Neural cell (in vitro differentiated cells): ENCODE results near the gene ANKRD42. TPM values are rescaled to one million over a fixed set of nuclear protein-coding genes. Genes with fewer than 3 reads are reported as not detected.

Experiments
- H2AFZ ChIP-seq: fragments of 200-600, 300-800 bp; sonication (generic), shearing (Covaris generic); 2 replicates; pipeline ENCODE4 v1.6.0; 2014; ENCODE audit warnings: low read depth, mild to moderate bottlenecking, antibody characterized with exemption, low read length, moderate library complexity
- H3F3A ChIP-seq: fragments of 200-600 bp; shearing (Covaris generic); 2 replicates; pipeline ENCODE4 v1.6.1; 2016; ENCODE audit warnings: mild to moderate bottlenecking, moderate library complexity, mixed read lengths, antibody characterized with exemption, low read length; ENCODE audit not compliant: insufficient read depth, poor library complexity, severe bottlenecking
- H3K27ac ChIP-seq: fragments of 200-600, 300-800 bp; sonication (generic), shearing (Covaris generic); 2 replicates; pipeline ENCODE4 v1.5.1; 2014; ENCODE audit warnings: mild to moderate bottlenecking, low read length, moderate library complexity
- H3K27me3 ChIP-seq: fragments of 300-800, 200-600 bp; sonication (generic), shearing (Covaris generic); 2 replicates; pipeline ENCODE4 v1.6.0; 2014; ENCODE audit warnings: mild to moderate bottlenecking, low read depth, low read length, moderate library complexity; ENCODE audit not compliant: insufficient read depth
- H3K36me3 ChIP-seq: fragments of 300-800, 200-600 bp; sonication (generic), shearing (Covaris generic); 2 replicates; pipeline ENCODE4 v1.5.1; 2014; ENCODE audit warnings: mild to moderate bottlenecking, antibody characterized with exemption, low read length, moderate library complexity; ENCODE audit not compliant: insufficient read depth
- H3K4me2 ChIP-seq: fragments of 300-800, 200-600 bp; sonication (generic), shearing (Covaris generic); 2 replicates; pipeline ENCODE4 v1.6.0; 2014; ENCODE audit warnings: mild to moderate bottlenecking, low read length
- H3K4me3 ChIP-seq: fragments of 300-800, 200-600 bp; sonication (generic), shearing (Covaris generic); 2 replicates; pipeline ENCODE4 v1.5.1; 2014; ENCODE audit warnings: mild to moderate bottlenecking, low read length, moderate library complexity
- H3K79me2 ChIP-seq: fragments of 200-600 bp; shearing (Covaris generic); replicated peaks from 2 replicates; pipeline ENCODE4 v1.6.0; 2014; ENCODE audit warnings: mild to moderate bottlenecking, low read length, moderate library complexity; ENCODE audit not compliant: insufficient read depth
- H3K9ac ChIP-seq: fragments of 300-800, 200-600 bp; sonication (generic), shearing (Covaris generic); 2 replicates; pipeline ENCODE4 v1.6.1; 2016; ENCODE audit warnings: mild to moderate bottlenecking, low read length, mixed read lengths
- H3K9me2 ChIP-seq: fragments of 200-600 bp; shearing (Covaris generic); 2 replicates; pipeline ENCODE4 v1.6.1; 2016; ENCODE audit warnings: mild to moderate bottlenecking, low read length, mixed read lengths; ENCODE audit not compliant: insufficient read depth
- H3K9me3 ChIP-seq: fragments of 200-600, 300-800 bp; sonication (generic), shearing (Covaris generic); 2 replicates; pipeline ENCODE4 v1.6.1; 2016; ENCODE audit warnings: mild to moderate bottlenecking, mixed run types, low read length, moderate library complexity, mixed read lengths
- H4K20me1 ChIP-seq: fragments of 200-600 bp; shearing (Covaris generic); 2 replicates; pipeline ENCODE4 v1.6.1; 2016; ENCODE audit warnings: mild to moderate bottlenecking, mixed run types; ENCODE audit not compliant: insufficient read depth
- EP300 ChIP-seq: fragments of 450-650 bp; conservative IDR thresholded peaks from 2 replicates; pipeline ENCODE4 v1.6.1; 2014; ENCODE audit warnings: antibody characterized with exemption, mild to moderate bottlenecking, moderate library complexity; ENCODE audit not compliant: poor library complexity, severe bottlenecking
- EZH2 ChIP-seq: fragments of 200-600, 300-800 bp; shearing (Covaris generic), sonication (generic); IDR thresholded peaks from 2 replicates; pipeline ENCODE4 v1.6.1; 2014; ENCODE audit warnings: antibody characterized with exemption, low read length, borderline replicate concordance, mild to moderate bottlenecking; ENCODE audit not compliant: insufficient read depth, poor library complexity, severe bottlenecking
- MXI1 ChIP-seq: fragments of 450-650 bp; conservative IDR thresholded peaks from 2 replicates; pipeline ENCODE4 v1.6.1; 2014; ENCODE audit warnings: antibody characterized with exemption, mild to moderate bottlenecking; ENCODE audit not compliant: poor library complexity, severe bottlenecking
- POLR2AphosphoS5 ChIP-seq: IDR thresholded peaks from 2 replicates; pipeline ENCODE4 v1.6.1; 2012
- RAD21 ChIP-seq: fragments of 450-650 bp; conservative IDR thresholded peaks from 2 replicates; pipeline ENCODE4 v1.6.1; 2014; ENCODE audit warnings: antibody characterized with exemption, mild to moderate bottlenecking, moderate library complexity
- SMC3 ChIP-seq: fragments of 450-650 bp; conservative IDR thresholded peaks from 2 replicates; pipeline ENCODE4 v1.6.1; 2014; ENCODE audit warnings: antibody characterized with exemption, mild to moderate bottlenecking, moderate library complexity; ENCODE audit not compliant: poor library complexity
- TAF1 ChIP-seq: IDR thresholded peaks from 2 replicates; pipeline ENCODE4 v1.6.1; 2012; ENCODE audit warnings: low read depth
- polyA plus RNA-seq: library from polyadenylated mRNA; depleted of rRNA; stranded (reverse); fragments of >200 nt; gene quantifications from 2 replicates; pipeline ENCODE4 v1.2.3, GENCODE V29; 2014
- TF ChIP-seq, protein P1 (sequence below): fragments of 450-650 bp; IDR thresholded peaks from 2 replicates; pipeline ENCODE4 v1.5.1; 2014; ENCODE audit warnings: antibody characterized with exemption, mild to moderate bottlenecking, moderate library complexity; ENCODE audit not compliant: poor library complexity, severe bottlenecking
- TF ChIP-seq, protein P2 (sequence below): IDR thresholded peaks from 2 replicates; pipeline ENCODE4 v1.6.1; 2012; ENCODE audit warnings: borderline replicate concordance

ANKRD42 gene
- polyA plus RNA-seq, 1 donor from 2014 or later, result 16.1 TPM

DNA sequence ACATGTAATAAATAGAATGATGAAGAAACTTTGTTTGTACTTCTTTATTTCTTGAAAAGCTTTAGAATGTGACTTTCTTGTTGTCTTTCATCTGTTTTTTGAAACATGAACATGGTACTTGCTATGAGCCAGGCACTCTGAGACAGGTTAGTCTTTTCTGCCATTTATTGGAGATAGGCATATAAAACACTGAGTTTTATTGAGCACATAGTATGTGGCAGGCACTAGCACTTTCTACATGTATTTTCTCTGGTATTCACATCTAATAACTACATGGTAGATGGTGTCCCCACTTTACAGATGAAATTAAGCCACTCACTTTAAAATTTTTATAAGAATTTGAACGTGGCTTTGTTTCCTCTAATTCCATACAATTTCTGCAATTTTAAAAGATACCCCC lies 7.7 kb upstream of the ANKRD42 start:
- no peak overlapping the region for H3K27ac ChIP-seq
- H3K36me3 ChIP-seq, result peaks cover 15% of the 10 kb centered on the region
- H3K79me2 ChIP-seq, result no peaks in the 10 kb centered on the region
- H3K4me2 ChIP-seq, result no peak overlapping the region
- no peak overlapping the region for H3K9ac ChIP-seq
- H3K9me2 ChIP-seq, result no peaks in the 10 kb centered on the region
- H3K9me3 ChIP-seq, result no peaks in the 10 kb centered on the region
- no peaks in the 10 kb centered on the region for H3F3A ChIP-seq
- no peaks in the 10 kb centered on the region for H4K20me1 ChIP-seq
- no peaks in the 10 kb centered on the region for H3K27me3 ChIP-seq
- H2AFZ ChIP-seq, result no peak overlapping the region
- no peak overlapping the region for H3K4me3 ChIP-seq
- TF ChIP-seq POLR2AphosphoS5, result no peak
- no peak for TF ChIP-seq SMC3
- TF ChIP-seq, protein P1, sequence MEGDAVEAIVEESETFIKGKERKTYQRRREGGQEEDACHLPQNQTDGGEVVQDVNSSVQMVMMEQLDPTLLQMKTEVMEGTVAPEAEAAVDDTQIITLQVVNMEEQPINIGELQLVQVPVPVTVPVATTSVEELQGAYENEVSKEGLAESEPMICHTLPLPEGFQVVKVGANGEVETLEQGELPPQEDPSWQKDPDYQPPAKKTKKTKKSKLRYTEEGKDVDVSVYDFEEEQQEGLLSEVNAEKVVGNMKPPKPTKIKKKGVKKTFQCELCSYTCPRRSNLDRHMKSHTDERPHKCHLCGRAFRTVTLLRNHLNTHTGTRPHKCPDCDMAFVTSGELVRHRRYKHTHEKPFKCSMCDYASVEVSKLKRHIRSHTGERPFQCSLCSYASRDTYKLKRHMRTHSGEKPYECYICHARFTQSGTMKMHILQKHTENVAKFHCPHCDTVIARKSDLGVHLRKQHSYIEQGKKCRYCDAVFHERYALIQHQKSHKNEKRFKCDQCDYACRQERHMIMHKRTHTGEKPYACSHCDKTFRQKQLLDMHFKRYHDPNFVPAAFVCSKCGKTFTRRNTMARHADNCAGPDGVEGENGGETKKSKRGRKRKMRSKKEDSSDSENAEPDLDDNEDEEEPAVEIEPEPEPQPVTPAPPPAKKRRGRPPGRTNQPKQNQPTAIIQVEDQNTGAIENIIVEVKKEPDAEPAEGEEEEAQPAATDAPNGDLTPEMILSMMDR, result no peak
- no peak for TF ChIP-seq EP300
- no peak for TF ChIP-seq EZH2
- TF ChIP-seq, protein P2, sequence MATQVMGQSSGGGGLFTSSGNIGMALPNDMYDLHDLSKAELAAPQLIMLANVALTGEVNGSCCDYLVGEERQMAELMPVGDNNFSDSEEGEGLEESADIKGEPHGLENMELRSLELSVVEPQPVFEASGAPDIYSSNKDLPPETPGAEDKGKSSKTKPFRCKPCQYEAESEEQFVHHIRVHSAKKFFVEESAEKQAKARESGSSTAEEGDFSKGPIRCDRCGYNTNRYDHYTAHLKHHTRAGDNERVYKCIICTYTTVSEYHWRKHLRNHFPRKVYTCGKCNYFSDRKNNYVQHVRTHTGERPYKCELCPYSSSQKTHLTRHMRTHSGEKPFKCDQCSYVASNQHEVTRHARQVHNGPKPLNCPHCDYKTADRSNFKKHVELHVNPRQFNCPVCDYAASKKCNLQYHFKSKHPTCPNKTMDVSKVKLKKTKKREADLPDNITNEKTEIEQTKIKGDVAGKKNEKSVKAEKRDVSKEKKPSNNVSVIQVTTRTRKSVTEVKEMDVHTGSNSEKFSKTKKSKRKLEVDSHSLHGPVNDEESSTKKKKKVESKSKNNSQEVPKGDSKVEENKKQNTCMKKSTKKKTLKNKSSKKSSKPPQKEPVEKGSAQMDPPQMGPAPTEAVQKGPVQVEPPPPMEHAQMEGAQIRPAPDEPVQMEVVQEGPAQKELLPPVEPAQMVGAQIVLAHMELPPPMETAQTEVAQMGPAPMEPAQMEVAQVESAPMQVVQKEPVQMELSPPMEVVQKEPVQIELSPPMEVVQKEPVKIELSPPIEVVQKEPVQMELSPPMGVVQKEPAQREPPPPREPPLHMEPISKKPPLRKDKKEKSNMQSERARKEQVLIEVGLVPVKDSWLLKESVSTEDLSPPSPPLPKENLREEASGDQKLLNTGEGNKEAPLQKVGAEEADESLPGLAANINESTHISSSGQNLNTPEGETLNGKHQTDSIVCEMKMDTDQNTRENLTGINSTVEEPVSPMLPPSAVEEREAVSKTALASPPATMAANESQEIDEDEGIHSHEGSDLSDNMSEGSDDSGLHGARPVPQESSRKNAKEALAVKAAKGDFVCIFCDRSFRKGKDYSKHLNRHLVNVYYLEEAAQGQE, result no peak
- TF ChIP-seq RAD21, result no peak
- no peak for TF ChIP-seq TAF1
- TF ChIP-seq MXI1, result no peak

DNA sequence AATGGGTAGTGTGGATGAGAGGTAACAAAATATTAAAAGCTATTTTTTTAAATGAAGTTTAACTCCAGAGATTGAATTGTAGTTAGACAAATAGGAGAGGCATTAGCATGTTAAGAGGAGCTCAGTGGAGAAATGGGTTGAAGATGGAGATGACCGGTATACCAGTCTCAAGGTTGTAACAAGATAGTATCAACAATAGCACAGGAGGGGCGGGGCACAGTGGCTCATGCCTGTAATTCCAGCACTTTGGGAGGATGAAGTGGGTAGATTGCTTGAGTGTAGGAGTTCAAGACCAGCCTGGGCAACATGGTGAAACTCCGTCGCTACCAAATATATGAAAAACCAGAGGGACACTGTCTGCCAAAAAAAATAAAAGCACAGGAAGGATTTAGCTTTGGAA lies 6.0 kb upstream of the ANKRD42 start:
- TF ChIP-seq MXI1, result no peak
- no peak for TF ChIP-seq POLR2AphosphoS5
- TF ChIP-seq RAD21, result no peak
- TF ChIP-seq EP300, result no peak
- TF ChIP-seq, protein P1, result no peak
- TF ChIP-seq, protein P2, result no peak
- no peak for TF ChIP-seq EZH2
- no peak for TF ChIP-seq SMC3
- TF ChIP-seq TAF1, result no peak
- Histone ChIP-seq H4K20me1 (no peaks in the 10 kb centered on the region), H3K9ac (no peak overlapping the region)

More for the DNA sequence above, 6.0 kb upstream of the ANKRD42 start:
- Histone ChIP-seq H3K4me2 (no peak overlapping the region), H3K4me3 (no peak overlapping the region), H3F3A (no peaks in the 10 kb centered on the region), H3K36me3 (peaks cover 15% of the 10 kb centered on the region), H3K9me3 (no peaks in the 10 kb centered on the region), H3K27me3 (no peaks in the 10 kb centered on the region), H3K9me2 (no peaks in the 10 kb centered on the region), H3K27ac (no peak overlapping the region), H3K79me2 (peaks cover 7% of the 10 kb centered on the region), H2AFZ (no peak overlapping the region)
